WTC11 (cell line): ENCODE measurements around the gene PPCDC. TPM values are rescaled to one million over a fixed set of nuclear protein-coding genes. Genes with fewer than 3 reads are reported as not detected.
A peak's percentile ranks its signal among the peaks of the same experiment; 100 is the strongest.

ENCODE experiments used
- ATAC-seq: fragments of 200-7000 bp; cut with Tn5 transposase; 2 replicates; pipeline ENCODE4 v1.10.0; 2021; ENCODE audit warnings: mild to moderate bottlenecking, moderate library complexity
- CTCF ChIA-PET: fragments of 300-600 bp; sonication (Branson Sonifier 250); formaldehyde crosslinking; loops from one replicate; lab custom pipeline; 2021; ENCODE audit warnings: antibody characterized with exemption; lab: Charles Lee
- POLR2A ChIA-PET: fragments of 350-600 bp; sonication (Branson Sonifier 250); formaldehyde crosslinking; loops from one replicate; lab custom pipeline; 2021; ENCODE audit warnings: antibody characterized with exemption; lab: Charles Lee
- DNase-seq: peaks from one replicate; pipeline ENCODE4 v3.0.0; 2021; ENCODE audit warnings: low spot score
- H3K27ac Mint-ChIP-seq: 2 replicates; pipeline ENCODE4 v1.8.0; 2021; ENCODE audit warnings: mixed read lengths
- H3K27me3 Mint-ChIP-seq: 2 replicates; pipeline ENCODE4 v1.8.0; 2021; ENCODE audit warnings: low read depth, mild to moderate bottlenecking, moderate library complexity, mixed read lengths
- H3K36me3 Mint-ChIP-seq: 2 replicates; pipeline ENCODE4 v1.8.0; 2021; ENCODE audit warnings: mixed read lengths
- H3K4me1 Mint-ChIP-seq: 2 replicates; pipeline ENCODE4 v1.8.0; 2022; ENCODE audit warnings: mixed read lengths
- H3K4me3 Mint-ChIP-seq: 2 replicates; pipeline ENCODE4 v1.8.0; 2021; ENCODE audit warnings: mild to moderate bottlenecking, moderate library complexity, mixed read lengths
- H3K9me3 Mint-ChIP-seq: 2 replicates; pipeline ENCODE4 v1.8.0; 2021; ENCODE audit warnings: mixed read lengths
- FOXK1 ChIP-seq: sonication (generic); formaldehyde crosslinking; IDR thresholded peaks from 2 replicates; pipeline ENCODE4 v1.8.0; 2022; ENCODE audit warnings: mild to moderate bottlenecking, moderate library complexity, missing genetic modification reagents
- GTF2I ChIP-seq: fragments of 250-450 bp; sonication (Bioruptor Pico); conservative IDR thresholded peaks from 2 replicates; pipeline ENCODE4 v1.4.0; 2021; ENCODE audit warnings: mild to moderate bottlenecking
- HMGA2 ChIP-seq: fragments of 250-450 bp; sonication (Bioruptor Pico); IDR thresholded peaks from 2 replicates; pipeline ENCODE4 v1.4.0; 2021; ENCODE audit warnings: mild to moderate bottlenecking, moderate library complexity
- JUN ChIP-seq: sonication (generic); formaldehyde crosslinking; IDR thresholded peaks from 2 replicates; pipeline ENCODE4 v1.8.0; 2023; ENCODE audit warnings: mild to moderate bottlenecking, missing genetic modification reagents
- MYBL2 ChIP-seq: sonication (generic); formaldehyde crosslinking; IDR thresholded peaks from 2 replicates; pipeline ENCODE4 v1.8.1; 2023; ENCODE audit warnings: mild to moderate bottlenecking, moderate library complexity, missing genetic modification reagents
- NFATC4 ChIP-seq: fragments of 250-450 bp; sonication (Bioruptor Pico); IDR thresholded peaks from 2 replicates; pipeline ENCODE4 v1.9.0; 2021; ENCODE audit warnings: mild to moderate bottlenecking
- NR1H2 ChIP-seq: sonication (generic); formaldehyde crosslinking; IDR thresholded peaks from 2 replicates; pipeline ENCODE4 v1.9.0; 2021; ENCODE audit warnings: mild to moderate bottlenecking, moderate library complexity, missing genetic modification reagents
- OVOL2 ChIP-seq: fragments of 250-450 bp; sonication (Bioruptor Pico); IDR thresholded peaks from 2 replicates; pipeline ENCODE4 v1.9.0; 2021; ENCODE audit warnings: mild to moderate bottlenecking, borderline replicate concordance
- TEAD1 ChIP-seq: sonication (generic); formaldehyde crosslinking; IDR thresholded peaks from 2 replicates; pipeline ENCODE4 v1.8.0; 2022; ENCODE audit warnings: mild to moderate bottlenecking, missing genetic modification reagents
- ZBTB21 ChIP-seq: sonication (generic); formaldehyde crosslinking; IDR thresholded peaks from 2 replicates; pipeline ENCODE4 v1.8.1; 2023; ENCODE audit warnings: mild to moderate bottlenecking, missing genetic modification reagents, borderline replicate concordance
- ZNF121 ChIP-seq: sonication (generic); formaldehyde crosslinking; IDR thresholded peaks from 2 replicates; pipeline ENCODE4 v1.8.0; 2023; ENCODE audit warnings: missing genetic modification reagents
- ZNF219 ChIP-seq: sonication (generic); formaldehyde crosslinking; IDR thresholded peaks from 2 replicates; pipeline ENCODE4 v1.8.0; 2023; ENCODE audit warnings: missing genetic modification reagents, mild to moderate bottlenecking, borderline replicate concordance
- ZNF396 ChIP-seq: fragments of 250-450 bp; sonication (Bioruptor Pico); IDR thresholded peaks from 2 replicates; pipeline ENCODE4 v1.8.0; 2021; ENCODE audit warnings: mild to moderate bottlenecking, moderate library complexity, borderline replicate concordance
- ZNF423 ChIP-seq: fragments of 250-450 bp; sonication (Bioruptor Pico); IDR thresholded peaks from 2 replicates; pipeline ENCODE4 v2.1.2; 2022; ENCODE audit warnings: mild to moderate bottlenecking, moderate library complexity
- total RNA-seq: library from RNA; stranded (reverse); gene quantifications from 3 replicates; pipeline ENCODE4 v1.2.3, GENCODE V29; 2021
- TF ChIP-seq, protein P1 (sequence below): sonication (generic); formaldehyde crosslinking; IDR thresholded peaks from 2 replicates; pipeline ENCODE4 v1.8.1; 2022; ENCODE audit warnings: mild to moderate bottlenecking, missing genetic modification reagents, moderate library complexity, borderline replicate concordance
- TF ChIP-seq, protein P2 (sequence below): fragments of 250-450 bp; sonication (Bioruptor Pico); IDR thresholded peaks from 2 replicates; pipeline ENCODE4 v2.1.2; 2022; ENCODE audit warnings: mild to moderate bottlenecking, moderate library complexity
- TF ChIP-seq, protein P3 (sequence below): sonication (generic); formaldehyde crosslinking; IDR thresholded peaks from 2 replicates; pipeline ENCODE4 v1.8.1; 2022; ENCODE audit warnings: low read depth, missing genetic modification reagents, borderline replicate concordance
- TF ChIP-seq, protein P4 (sequence below): sonication (generic); formaldehyde crosslinking; IDR thresholded peaks from 2 replicates; pipeline ENCODE4 v1.8.0; 2022; ENCODE audit warnings: mild to moderate bottlenecking, missing genetic modification reagents
- TF ChIP-seq, protein P5 (sequence below): sonication (generic); formaldehyde crosslinking; conservative IDR thresholded peaks from 2 replicates; pipeline ENCODE4 v1.8.1; 2022; ENCODE audit warnings: mild to moderate bottlenecking, missing genetic modification reagents

Gene PPCDC
- total RNA-seq, 1 experiment from 2014 or later = 30.1 TPM

DNA sequence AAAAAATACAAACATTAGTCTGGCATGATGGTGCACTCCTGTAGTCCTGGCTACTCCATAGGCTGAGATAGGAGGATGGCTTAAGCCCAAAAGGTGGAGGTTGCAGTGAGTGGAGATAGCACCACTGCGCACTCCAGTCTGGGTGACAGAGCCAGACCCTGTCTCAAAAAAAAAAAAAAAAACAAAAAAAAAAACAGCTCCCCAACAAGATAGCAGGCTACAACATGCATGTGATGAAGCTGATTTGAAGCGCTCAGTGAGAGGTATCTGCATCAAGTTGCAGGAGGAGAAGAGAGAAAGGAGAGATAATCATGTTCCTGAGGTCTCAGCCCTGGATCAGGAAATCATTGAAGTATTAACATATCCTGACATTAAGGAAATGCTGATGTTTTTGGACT lies 608 bp upstream of the PPCDC start (continued):
- TF ChIP-seq, protein P1, sequence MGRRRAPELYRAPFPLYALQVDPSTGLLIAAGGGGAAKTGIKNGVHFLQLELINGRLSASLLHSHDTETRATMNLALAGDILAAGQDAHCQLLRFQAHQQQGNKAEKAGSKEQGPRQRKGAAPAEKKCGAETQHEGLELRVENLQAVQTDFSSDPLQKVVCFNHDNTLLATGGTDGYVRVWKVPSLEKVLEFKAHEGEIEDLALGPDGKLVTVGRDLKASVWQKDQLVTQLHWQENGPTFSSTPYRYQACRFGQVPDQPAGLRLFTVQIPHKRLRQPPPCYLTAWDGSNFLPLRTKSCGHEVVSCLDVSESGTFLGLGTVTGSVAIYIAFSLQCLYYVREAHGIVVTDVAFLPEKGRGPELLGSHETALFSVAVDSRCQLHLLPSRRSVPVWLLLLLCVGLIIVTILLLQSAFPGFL = no peak
- TF ChIP-seq MYBL2 (CRISPR knock-in tag) = no peak

DNA sequence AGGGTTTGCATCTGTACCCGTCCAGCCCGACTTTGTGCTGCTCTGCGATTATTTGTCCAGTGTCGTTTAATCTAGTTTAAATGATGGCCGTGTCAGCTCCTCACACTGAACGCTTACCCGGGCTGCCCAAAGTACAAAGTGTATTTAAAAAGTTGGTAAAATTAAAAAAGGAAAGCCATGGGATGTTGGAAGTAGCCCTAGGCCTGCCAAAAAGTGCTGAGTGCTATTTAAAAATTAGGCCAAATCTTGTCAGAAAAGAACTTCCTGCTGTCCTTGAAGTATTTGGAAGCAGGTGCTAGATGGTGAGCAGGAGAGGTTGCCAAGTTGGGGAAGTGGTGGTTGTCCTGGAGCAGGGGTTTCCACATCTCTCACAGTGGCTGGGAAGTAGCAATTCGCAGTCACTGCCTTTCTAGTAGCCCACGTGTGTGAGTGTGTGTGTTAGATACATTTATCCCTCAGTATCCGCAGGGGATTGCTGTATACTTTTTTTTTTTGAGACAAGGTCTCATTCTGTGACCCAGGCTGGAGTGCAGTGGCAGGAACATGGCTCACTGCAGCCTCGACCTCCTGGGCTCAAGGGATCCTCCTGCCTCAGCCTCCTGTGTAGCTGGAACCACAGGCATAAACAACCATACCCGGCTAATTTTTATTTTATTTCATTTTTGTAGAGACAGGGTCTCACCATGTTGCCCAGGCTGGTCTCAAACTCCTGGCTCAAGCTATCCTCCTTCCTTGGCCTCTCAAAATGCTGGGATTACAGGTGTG lies 664 bp downstream of the PPCDC start:
- Mint-ChIP-seq H3K36me3 (peaks cover 6% of the 10 kb centered on the region; the same call in 1 of the 2 replicates), H3K9me3 (no peaks in the 10 kb centered on the region), H3K4me1 (peaks cover 24% of the 10 kb centered on the region), H3K27me3 (no peaks in the 10 kb centered on the region), H3K27ac (peak overlapping the region; percentile 84), H3K4me3 (peak overlapping the region; percentile 96)
- CTCF ChIA-PET = interaction anchor here (0.6 to 1.7 kb wide), 12 partner anchors 10 to 284 kb away, joined by 3 to 14 read pairs (median 7); partner anchors contain the start of genes C15orf39, RPP25 and SCAMP5
- ATAC-seq (no peak), DNase-seq (no peak)
- POLR2A ChIA-PET = interaction anchor here (0.8 to 1.6 kb wide), 6 partner anchors 10 to 180 kb away, joined by 3 to 5 read pairs (median 3); partner anchors contain the start of genes RPP25 and SCAMP5
- TF ChIP-seq NR1H2 (no peak), ZNF121 (CRISPR knock-in tag) (no peak), ZNF219 (no peak), ZNF423 (no peak), TEAD1 (CRISPR knock-in tag) (no peak), ZBTB21 (CRISPR knock-in tag) (no peak), ZNF396 (CRISPR knock-in tag) (no peak), JUN (CRISPR knock-in tag) (no peak), NFATC4 (CRISPR knock-in tag) (no peak), GTF2I (CRISPR knock-in tag) (no peak), HMGA2 (CRISPR knock-in tag) (no peak), OVOL2 (CRISPR knock-in tag) (no peak), FOXK1 (CRISPR knock-in tag) (no peak)
- TF ChIP-seq, protein P1 = no peak
- TF ChIP-seq, protein P2, sequence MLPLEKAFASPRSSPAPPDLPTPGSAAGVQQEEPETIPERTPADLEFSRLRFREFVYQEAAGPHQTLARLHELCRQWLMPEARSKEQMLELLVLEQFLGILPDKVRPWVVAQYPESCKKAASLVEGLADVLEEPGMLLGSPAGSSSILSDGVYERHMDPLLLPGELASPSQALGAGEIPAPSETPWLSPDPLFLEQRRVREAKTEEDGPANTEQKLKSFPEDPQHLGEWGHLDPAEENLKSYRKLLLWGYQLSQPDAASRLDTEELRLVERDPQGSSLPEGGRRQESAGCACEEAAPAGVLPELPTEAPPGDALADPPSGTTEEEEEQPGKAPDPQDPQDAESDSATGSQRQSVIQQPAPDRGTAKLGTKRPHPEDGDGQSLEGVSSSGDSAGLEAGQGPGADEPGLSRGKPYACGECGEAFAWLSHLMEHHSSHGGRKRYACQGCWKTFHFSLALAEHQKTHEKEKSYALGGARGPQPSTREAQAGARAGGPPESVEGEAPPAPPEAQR (CRISPR knock-in tag) = no peak
- TF ChIP-seq, protein P3, sequence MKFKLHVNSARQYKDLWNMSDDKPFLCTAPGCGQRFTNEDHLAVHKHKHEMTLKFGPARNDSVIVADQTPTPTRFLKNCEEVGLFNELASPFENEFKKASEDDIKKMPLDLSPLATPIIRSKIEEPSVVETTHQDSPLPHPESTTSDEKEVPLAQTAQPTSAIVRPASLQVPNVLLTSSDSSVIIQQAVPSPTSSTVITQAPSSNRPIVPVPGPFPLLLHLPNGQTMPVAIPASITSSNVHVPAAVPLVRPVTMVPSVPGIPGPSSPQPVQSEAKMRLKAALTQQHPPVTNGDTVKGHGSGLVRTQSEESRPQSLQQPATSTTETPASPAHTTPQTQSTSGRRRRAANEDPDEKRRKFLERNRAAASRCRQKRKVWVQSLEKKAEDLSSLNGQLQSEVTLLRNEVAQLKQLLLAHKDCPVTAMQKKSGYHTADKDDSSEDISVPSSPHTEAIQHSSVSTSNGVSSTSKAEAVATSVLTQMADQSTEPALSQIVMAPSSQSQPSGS = no peak
- TF ChIP-seq, protein P4, sequence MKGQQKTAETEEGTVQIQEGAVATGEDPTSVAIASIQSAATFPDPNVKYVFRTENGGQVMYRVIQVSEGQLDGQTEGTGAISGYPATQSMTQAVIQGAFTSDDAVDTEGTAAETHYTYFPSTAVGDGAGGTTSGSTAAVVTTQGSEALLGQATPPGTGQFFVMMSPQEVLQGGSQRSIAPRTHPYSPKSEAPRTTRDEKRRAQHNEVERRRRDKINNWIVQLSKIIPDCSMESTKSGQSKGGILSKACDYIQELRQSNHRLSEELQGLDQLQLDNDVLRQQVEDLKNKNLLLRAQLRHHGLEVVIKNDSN (CRISPR knock-in tag) = no peak
- TF ChIP-seq, protein P5, sequence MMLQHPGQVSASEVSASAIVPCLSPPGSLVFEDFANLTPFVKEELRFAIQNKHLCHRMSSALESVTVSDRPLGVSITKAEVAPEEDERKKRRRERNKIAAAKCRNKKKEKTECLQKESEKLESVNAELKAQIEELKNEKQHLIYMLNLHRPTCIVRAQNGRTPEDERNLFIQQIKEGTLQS = no peak
